PFSK-1 (cell line): ENCODE data around the gene MC1R.

Source experiments
- FOXP2 ChIP-seq: optimal IDR thresholded peaks from 2 replicates; pipeline ENCODE3; 2011; ENCODE audit warnings: borderline replicate concordance, control low read depth, inconsistent platforms; ENCODE audit not compliant: insufficient read depth; ENCODE audit errors: extremely low read length, extremely low read depth
- POLR2AphosphoS5 ChIP-seq: IDR thresholded peaks from 2 replicates; pipeline ENCODE4 v1.6.1; 2012; ENCODE audit warnings: low read depth, mild to moderate bottlenecking, control low read depth, low read length, moderate library complexity
- REST ChIP-seq, 2 experiments: IDR thresholded peaks; 2 replicates each; pipeline versions ENCODE4 v1.6.1 to v1.8.0; 2011 to 2012; ENCODE audit warnings: low read depth in 2 of 2, low read length in 2 of 2, control low read depth in 1 of 2, inconsistent platforms in 1 of 2, mild to moderate bottlenecking in 1 of 2, moderate library complexity in 1 of 2; ENCODE audit not compliant: insufficient read depth in 1 of 2
- SIN3A ChIP-seq: IDR thresholded peaks from 2 replicates; pipeline ENCODE4 v1.6.1; 2012; ENCODE audit warnings: mild to moderate bottlenecking, low read length, moderate library complexity, borderline replicate concordance; ENCODE audit not compliant: insufficient read depth
- TAF1 ChIP-seq: IDR thresholded peaks from 2 replicates; pipeline ENCODE4 v1.6.1; 2012; ENCODE audit warnings: low read length, control low read depth, borderline replicate concordance; ENCODE audit not compliant: insufficient read depth

MC1R gene

GRCh38 chr16:89899879-89900481, 18.7 kb upstream of the MC1R start:
- TF ChIP-seq POLR2AphosphoS5, result no peak
- TF ChIP-seq FOXP2, result no peak
- TF ChIP-seq TAF1, result no peak

- TF ChIP-seq SIN3A (no peak), POLR2AphosphoS5 (no peak), REST (IDR thresholded peaks at IDR 0.05; ENCODE audit: insufficient read depth in 1 of 2, low read depth in 2 of 2, low read length in 2 of 2) (no peak), TAF1 (no peak), FOXP2 (no peak)
These were observed 17.8 kb upstream of the MC1R start for GRCh38 chr16:89900885-89901284.

DNA sequence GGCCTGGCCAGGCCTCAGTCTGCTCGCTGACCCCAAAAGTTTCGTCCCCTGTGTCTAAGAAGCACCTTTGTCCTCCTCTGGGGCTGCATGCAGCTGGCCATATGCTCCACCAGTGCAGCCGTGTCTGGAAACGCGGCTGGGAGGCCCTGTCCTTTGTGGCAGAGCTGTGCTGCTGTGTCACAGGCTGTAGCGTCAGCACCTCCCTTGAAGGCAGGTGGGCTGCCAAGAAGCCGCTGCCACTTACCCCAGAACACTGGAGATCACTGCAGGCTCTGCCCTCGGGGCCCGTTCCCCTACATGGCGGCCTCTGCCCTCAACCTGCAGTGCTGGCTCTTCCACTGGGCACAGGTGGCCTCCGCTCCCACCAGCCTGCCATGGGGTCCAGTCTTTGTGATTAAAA, 15.7 kb upstream of the MC1R start:
- TF ChIP-seq REST (IDR thresholded peaks at IDR 0.05; ENCODE audit: insufficient read depth in 1 of 2, low read depth in 2 of 2, low read length in 2 of 2), result no peak
- TF ChIP-seq SIN3A, result no peak
- TF ChIP-seq POLR2AphosphoS5, result no peak
- TF ChIP-seq TAF1, result no peak
- TF ChIP-seq FOXP2, result no peak

GRCh38 chr16:89903908-89904515, 14.7 kb upstream of the MC1R start:
- TF ChIP-seq TAF1 (no peak), SIN3A (no peak), POLR2AphosphoS5 (no peak), REST (IDR thresholded peaks at IDR 0.05; ENCODE audit: insufficient read depth in 1 of 2, low read depth in 2 of 2, low read length in 2 of 2) (no peak), FOXP2 (no peak)

DNA sequence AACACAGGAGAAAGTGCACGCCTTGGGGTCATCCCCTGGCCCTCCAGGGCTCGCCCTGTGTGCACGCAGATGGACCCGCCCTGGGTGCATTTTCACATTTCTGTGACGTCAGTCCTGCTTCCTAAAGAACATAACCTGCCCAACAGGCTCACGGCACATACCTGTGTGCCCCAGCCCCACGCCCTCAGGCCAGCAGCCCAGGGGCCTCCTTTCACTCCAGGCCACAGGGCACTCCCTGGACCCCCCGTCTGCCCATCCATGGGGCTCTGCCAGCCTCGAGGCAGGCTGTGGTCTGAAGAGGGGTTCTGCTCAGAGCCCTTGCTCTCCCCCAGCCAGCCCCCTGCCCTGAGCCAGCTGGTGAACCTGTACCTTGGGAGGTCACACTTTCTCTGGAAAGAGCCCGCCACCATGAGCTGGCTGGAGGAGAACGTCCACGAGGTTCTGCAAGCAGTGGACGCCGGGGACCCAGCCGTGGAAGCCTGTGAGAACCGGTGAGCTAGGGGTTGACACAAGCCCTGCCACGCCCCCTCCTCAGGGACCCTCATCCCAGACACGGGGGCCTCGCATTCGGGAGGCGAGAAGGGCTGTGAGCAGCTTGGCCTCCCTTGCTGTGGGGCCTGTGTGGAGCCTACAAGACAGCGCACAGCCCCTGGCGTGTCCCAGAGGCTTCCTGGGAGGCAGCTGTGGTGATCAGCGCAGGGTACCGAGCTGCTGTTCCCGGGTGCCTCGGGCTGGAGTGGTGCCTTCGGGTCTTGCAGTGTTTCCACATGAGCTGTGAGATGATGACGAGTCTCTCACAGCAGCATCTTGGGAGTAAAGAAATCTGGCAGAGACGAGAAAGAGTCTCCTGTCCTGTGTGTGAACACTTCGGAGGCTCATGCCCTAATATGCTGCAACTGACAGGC, 13.8 kb upstream of the MC1R start:
- no peak for TF ChIP-seq FOXP2
- TF ChIP-seq TAF1, result no peak
- TF ChIP-seq SIN3A, result no peak
- TF ChIP-seq POLR2AphosphoS5, result no peak
- TF ChIP-seq REST (IDR thresholded peaks at IDR 0.05; ENCODE audit: insufficient read depth in 1 of 2, low read depth in 2 of 2, low read length in 2 of 2), result no peak
